NCI-H187 treated with DMSO at 0.1 percent for 48 hours (cell line): ENCODE data around the gene MRPS25.
"Not testable (repeated sequence)": the region's sequence is repeated elsewhere in the genome, so short reads cannot be mapped to it uniquely, and the experiment has no call there.

Experiments
- DNase-seq: peaks from one replicate; lab custom pipeline; 2025; lab: John Stamatoyannopoulos, UW

Gene MRPS25

DNA sequence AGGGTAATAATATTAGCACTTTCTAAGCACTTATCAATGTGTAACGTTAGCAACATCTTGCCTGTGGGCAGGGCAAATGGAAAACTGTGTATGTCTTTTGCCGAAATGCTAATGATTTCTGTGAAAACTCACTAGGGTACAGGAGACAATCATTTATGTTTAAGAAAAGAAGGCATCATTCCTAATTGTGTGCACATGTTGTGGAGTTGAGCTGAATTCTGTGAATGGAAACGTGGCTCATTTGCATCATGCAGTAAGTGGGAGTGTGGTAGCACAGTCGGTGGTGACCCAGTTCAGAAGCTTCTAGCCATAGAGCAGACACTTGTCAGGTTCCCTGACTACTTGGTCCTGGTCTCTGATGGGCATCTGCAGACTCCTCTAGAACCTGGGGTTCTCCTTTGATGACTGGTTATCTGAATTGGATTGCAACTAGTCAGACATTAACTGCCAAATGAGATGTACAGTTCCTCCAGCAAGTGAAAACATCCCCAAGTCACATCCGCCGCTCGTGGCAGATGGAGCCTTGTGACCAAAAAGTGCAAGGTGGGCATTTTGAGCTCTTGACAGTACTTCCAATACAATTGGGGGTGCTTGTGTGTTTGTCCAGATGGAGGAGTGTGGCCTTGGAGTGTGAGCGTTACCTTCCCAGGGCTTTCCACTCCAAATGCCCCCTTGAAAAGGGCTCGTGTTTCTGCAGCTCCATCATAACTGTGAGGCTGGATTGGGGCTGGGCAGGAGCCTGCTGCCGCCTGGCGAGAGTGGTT lies 21.5 kb downstream of the MRPS25 start:
- DNase-seq, result no peak

DNA sequence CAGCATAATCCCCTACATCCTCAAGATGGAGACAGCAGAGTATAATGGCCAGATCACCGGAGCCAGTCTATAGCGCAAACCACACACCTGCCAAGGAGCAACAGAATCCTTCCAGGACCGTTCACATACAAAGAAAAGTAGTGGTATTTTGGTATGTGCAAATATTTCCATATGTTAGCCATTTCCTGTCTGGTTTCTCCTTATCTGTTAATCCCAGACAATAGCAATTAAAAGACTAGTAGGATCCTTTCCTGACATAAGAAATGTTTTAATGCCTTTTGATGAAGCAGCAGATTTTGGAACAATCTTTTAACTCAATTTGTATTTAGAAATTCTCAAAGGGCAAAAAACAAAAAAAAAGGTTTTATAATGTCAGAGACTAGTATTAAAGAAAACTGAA lies 22.2 kb downstream of the MRPS25 start:
- no peak for DNase-seq

GRCh38 chr3:15041950-15042349 lies 23.2 kb downstream of the MRPS25 start:
- DNase-seq, result no peak

GRCh38 chr3:15040844-15041243 lies 24.3 kb downstream of the MRPS25 start:
- DNase-seq, result no peak

- no peak for DNase-seq
These were observed 26.8 kb downstream of the MRPS25 start for GRCh38 chr3:15038306-15038705.

DNA sequence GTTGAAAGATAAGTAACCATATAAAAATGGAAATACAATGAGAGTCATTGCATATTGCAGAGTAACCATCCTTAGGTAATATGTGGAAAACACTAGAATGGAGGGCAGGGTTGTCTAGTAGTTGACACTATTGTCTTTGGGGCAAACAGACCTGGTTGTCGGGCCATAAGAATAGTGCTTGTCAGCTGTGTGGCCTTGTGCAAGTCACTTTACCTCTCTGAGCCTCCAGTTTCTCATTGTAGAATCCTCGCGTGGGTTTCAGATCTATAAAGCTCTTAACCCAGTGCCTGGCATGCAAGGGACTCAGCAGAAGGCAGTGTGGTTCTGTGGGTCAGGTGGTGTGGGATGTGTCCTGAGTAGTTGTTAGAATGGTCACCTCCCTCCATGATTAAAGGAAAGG lies 32.0 kb downstream of the MRPS25 start:
- DNase-seq, result no peak

DNA sequence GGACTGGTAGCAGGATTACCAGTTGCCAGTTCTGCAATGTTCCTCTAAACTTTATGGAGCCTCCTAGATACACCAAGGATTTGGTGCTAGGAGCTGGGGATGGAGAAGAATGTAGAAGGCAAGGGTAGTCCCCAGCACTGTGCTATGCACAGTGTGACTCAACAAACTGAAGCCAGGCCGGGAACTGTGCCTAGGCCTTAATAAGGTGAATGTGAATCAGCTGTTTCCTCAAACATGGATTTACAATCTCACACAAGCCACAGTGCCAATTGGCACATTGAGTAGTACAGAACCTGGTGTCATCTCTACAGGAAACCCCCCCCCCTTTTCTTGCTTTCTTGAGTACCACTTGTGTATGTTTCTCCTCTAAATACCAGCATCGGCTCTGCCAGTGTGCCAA lies 32.5 kb downstream of the MRPS25 start:
- DNase-seq, result no peak

- no peak for DNase-seq
These were observed 35.5 kb downstream of the MRPS25 start for GRCh38 chr3:15029625-15030024.

DNA sequence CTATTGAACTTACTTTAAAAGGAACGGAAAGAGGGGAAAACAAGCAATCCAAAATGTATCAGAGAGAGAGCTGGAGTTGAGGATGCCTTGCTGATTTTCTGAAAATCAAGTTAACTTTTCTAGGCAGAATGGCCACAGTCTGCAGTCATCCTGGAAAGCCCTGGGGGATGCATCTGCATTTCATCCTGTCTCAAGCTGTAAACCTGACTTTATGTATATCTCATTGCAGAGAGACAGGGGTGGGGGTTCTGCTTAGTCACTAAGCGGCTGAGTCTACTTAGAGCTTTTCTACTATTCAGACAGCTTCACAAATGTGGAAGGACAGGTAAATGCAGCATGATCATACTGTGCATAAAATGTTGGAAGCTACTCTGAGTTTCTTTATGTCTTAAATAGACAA lies 41.4 kb downstream of the MRPS25 start:
- no peak for DNase-seq

DNA sequence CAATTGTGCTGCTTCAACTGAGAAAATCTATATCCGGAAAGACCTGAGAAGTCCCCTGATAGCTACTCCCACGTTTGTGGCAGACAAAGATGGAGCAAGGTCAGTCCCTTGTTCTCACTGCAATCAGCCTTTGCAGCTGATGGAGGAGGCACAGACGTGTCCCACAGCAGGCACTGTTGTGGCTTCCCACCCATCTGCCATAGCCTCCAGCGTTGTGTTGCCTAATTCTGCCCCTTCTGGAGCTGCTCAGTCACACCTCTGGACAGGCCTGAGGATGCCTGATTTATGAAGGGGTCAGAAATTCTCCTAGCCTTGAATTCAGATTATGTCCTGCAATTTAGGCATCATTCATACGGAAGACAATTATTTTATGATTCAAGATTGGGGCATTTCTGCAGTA lies 41.9 kb downstream of the MRPS25 start:
- DNase-seq, result no peak

GRCh38 chr3:15017191-15017590 lies 47.9 kb downstream of the MRPS25 start:
- DNase-seq, result no peak

DNA sequence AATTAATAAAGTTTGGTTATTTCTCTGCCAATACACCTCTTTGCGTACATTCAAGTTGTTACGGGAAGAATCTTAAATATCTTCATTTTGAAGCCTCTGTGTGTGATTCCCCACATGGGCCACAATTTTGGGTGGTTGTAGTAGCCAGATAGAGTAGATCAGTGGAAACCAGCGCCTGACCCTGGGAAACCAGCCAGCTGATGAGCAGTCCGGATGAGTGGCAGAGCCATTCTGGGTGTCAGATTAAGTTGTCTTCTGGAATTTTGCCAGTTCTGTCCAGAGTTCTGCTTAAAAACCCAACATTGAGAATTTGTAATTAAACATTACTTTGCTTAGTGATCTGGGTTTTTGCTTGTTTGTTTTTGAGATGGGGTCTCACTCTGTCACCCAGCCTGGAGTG lies 49.7 kb downstream of the MRPS25 start:
- DNase-seq, result no peak

GRCh38 chr3:15014606-15015328 lies 50.3 kb downstream of the MRPS25 start:
- DNase-seq, result no peak

DNA sequence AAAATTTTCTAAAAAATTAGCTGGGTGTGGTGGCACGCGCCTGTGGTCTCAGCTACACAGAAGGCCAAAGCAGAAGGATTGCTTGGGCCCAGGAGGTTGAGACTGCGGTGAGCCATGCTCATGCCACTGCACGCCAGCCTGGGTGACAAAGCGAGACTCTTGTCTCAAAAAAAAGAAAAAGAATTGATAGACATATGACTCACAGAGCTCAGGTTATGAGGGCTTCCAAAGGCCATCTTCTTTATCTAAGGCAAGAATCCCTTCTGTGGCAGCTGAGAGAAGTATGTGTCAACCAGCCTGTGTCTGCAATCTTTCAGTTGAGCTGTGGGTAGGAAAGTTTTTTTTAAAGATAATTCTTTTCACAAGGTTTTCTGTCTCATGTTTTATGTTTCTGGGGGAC lies 53.9 kb downstream of the MRPS25 start:
- no peak for DNase-seq

- DNase-seq, result no peak
These were observed 54.5 kb downstream of the MRPS25 start for GRCh38 chr3:15010664-15011063.

- DNase-seq, result no peak
These were observed 55.9 kb downstream of the MRPS25 start for GRCh38 chr3:15009167-15009566.

- DNase-seq, result no peak
These were observed 57.4 kb downstream of the MRPS25 start for GRCh38 chr3:15007681-15008141.

DNA sequence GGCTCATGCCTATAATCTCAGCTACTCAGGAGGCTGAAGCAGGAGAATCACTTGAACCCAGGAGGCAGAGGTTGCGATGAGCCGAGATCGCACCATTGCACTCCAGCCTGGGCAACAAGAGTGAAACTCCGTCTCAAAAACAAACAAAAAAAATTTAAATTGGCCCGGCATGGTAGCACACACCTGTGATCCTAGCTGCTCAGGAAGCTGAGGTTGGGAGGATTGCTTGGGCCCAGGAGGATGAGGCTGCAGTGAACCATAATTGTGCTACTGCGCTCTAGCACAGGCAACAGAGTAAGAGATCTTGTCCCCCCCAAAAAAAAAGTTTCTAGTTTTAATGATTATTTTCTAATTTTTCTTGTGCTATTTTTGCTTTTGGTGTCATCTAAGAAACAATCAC lies 65.9 kb downstream of the MRPS25 start:
- DNase-seq, result not testable (repeated sequence)
